Measurements from ENCODE around the gene SALL1. TPM values are rescaled to one million over a fixed set of nuclear protein-coding genes. Genes with fewer than 3 reads are reported as not detected.

The SALL1 gene
- total RNA-seq, 2 donors from 2014 or later = 0.08 TPM; not detected in 1

GRCh38 chr16:51141541-51141940 lies 9.5 kb downstream of the SALL1 start:
- Mint-ChIP-seq H3K36me3 (no peaks in the 10 kb centered on the region), H3K4me1 (ENCODE audit: low read depth in 2 of 2) (no peaks in the 10 kb centered on the region), H3K9me3 (no peaks in the 10 kb centered on the region), H3K4me3 (no peak overlapping the region), H3K27ac (no peak overlapping the region), H3K27me3 (peaks cover 25% of the 10 kb centered on the region in 2 donors)
- no peak for ATAC-seq
- DNase-seq (ENCODE audit: low spot score) = no peak

- Mint-ChIP-seq H3K27me3 (peaks cover 21 to 25% of the 10 kb centered on the region in 2 donors), H3K36me3 (no peaks in the 10 kb centered on the region), H3K27ac (no peak overlapping the region), H3K4me1 (ENCODE audit: low read depth in 2 of 2) (no peaks in the 10 kb centered on the region), H3K9me3 (no peaks in the 10 kb centered on the region), H3K4me3 (no peak overlapping the region)
- no peak for ATAC-seq
- DNase-seq (ENCODE audit: low spot score) = no peak
These were observed 10.0 kb downstream of the SALL1 start for GRCh38 chr16:51141106-51141505.

- Mint-ChIP-seq H3K27ac (no peak overlapping the region), H3K27me3 (peaks cover 16 to 25% of the 10 kb centered on the region in 2 donors), H3K9me3 (no peaks in the 10 kb centered on the region), H3K4me3 (no peak overlapping the region), H3K4me1 (ENCODE audit: low read depth in 2 of 2) (no peaks in the 10 kb centered on the region), H3K36me3 (no peaks in the 10 kb centered on the region)
- DNase-seq (ENCODE audit: low spot score) (no peak), ATAC-seq (no peak)
These were observed 11.0 kb downstream of the SALL1 start for GRCh38 chr16:51140112-51140511.

GRCh38 chr16:51139568-51139967 lies 11.5 kb downstream of the SALL1 start:
- Mint-ChIP-seq H3K27me3 (peaks cover 16 to 23% of the 10 kb centered on the region in 2 donors), H3K9me3 (no peaks in the 10 kb centered on the region), H3K36me3 (no peaks in the 10 kb centered on the region), H3K4me1 (ENCODE audit: low read depth in 2 of 2) (no peaks in the 10 kb centered on the region), H3K4me3 (no peak overlapping the region), H3K27ac (no peak overlapping the region)
- DNase-seq (ENCODE audit: low spot score) (no peak), ATAC-seq (no peak)

GRCh38 chr16:51138178-51138577 lies 12.9 kb downstream of the SALL1 start:
- Mint-ChIP-seq H3K27me3 (peaks cover 22 to 28% of the 10 kb centered on the region in 2 donors), H3K4me1 (ENCODE audit: low read depth in 2 of 2) (no peaks in the 10 kb centered on the region), H3K36me3 (no peaks in the 10 kb centered on the region), H3K27ac (no peak overlapping the region), H3K9me3 (no peaks in the 10 kb centered on the region), H3K4me3 (no peak overlapping the region)
- DNase-seq (ENCODE audit: low spot score) (no peak), ATAC-seq (no peak)

- Mint-ChIP-seq H3K36me3 (no peaks in the 10 kb centered on the region), H3K9me3 (no peaks in the 10 kb centered on the region), H3K4me1 (ENCODE audit: low read depth in 2 of 2) (no peaks in the 10 kb centered on the region), H3K4me3 (no peak overlapping the region), H3K27me3 (peaks cover 23 to 28% of the 10 kb centered on the region in 2 donors), H3K27ac (no peak overlapping the region)
- ATAC-seq = no peak
- no peak for DNase-seq (ENCODE audit: low spot score)
These were observed 14.0 kb downstream of the SALL1 start for GRCh38 chr16:51137097-51137496.

- Mint-ChIP-seq H3K27ac (no peak overlapping the region), H3K27me3 (peaks cover 23 to 28% of the 10 kb centered on the region in 2 donors), H3K9me3 (no peaks in the 10 kb centered on the region), H3K4me3 (no peak overlapping the region), H3K4me1 (ENCODE audit: low read depth in 2 of 2) (no peaks in the 10 kb centered on the region), H3K36me3 (no peaks in the 10 kb centered on the region)
- DNase-seq (ENCODE audit: low spot score) (no peak), ATAC-seq (no peak)
These were observed 16.2 kb downstream of the SALL1 start for GRCh38 chr16:51134876-51135275.

- peak in 1 of 2 donors; percentile 49 for ATAC-seq
- no peaks in the 10 kb centered on the region for H3K9me3 Mint-ChIP-seq
- H3K4me1 Mint-ChIP-seq (ENCODE audit: low read depth in 2 of 2) = no peaks in the 10 kb centered on the region
- no peak for DNase-seq (ENCODE audit: low spot score)
- no peak overlapping the region for H3K27ac Mint-ChIP-seq
- H3K27me3 Mint-ChIP-seq = peaks cover 19 to 28% of the 10 kb centered on the region in 2 donors
- no peak overlapping the region for H3K4me3 Mint-ChIP-seq
- no peaks in the 10 kb centered on the region for H3K36me3 Mint-ChIP-seq
These were observed 16.7 kb downstream of the SALL1 start for GRCh38 chr16:51134269-51134812.

GRCh38 chr16:51133688-51134087 lies 17.4 kb downstream of the SALL1 start:
- Mint-ChIP-seq H3K36me3 (no peaks in the 10 kb centered on the region), H3K9me3 (no peaks in the 10 kb centered on the region), H3K4me1 (ENCODE audit: low read depth in 2 of 2) (no peaks in the 10 kb centered on the region), H3K4me3 (no peak overlapping the region), H3K27ac (no peak overlapping the region), H3K27me3 (peaks cover 19 to 28% of the 10 kb centered on the region in 2 donors)
- ATAC-seq (no peak), DNase-seq (ENCODE audit: low spot score) (no peak)

- H3K4me1 Mint-ChIP-seq (ENCODE audit: low read depth in 2 of 2) = no peaks in the 10 kb centered on the region
- no peak overlapping the region for H3K27ac Mint-ChIP-seq
- no peak overlapping the region for H3K4me3 Mint-ChIP-seq
- DNase-seq (ENCODE audit: low spot score) = no peak
- H3K27me3 Mint-ChIP-seq = peaks cover 20 to 28% of the 10 kb centered on the region in 2 donors
- no peaks in the 10 kb centered on the region for H3K9me3 Mint-ChIP-seq
- H3K36me3 Mint-ChIP-seq = no peaks in the 10 kb centered on the region
- ATAC-seq = no peak
These were observed 17.9 kb downstream of the SALL1 start for GRCh38 chr16:51133183-51133582.

GRCh38 chr16:51132490-51133115 lies 18.5 kb downstream of the SALL1 start:
- Mint-ChIP-seq H3K27ac (no peak overlapping the region), H3K4me1 (ENCODE audit: low read depth in 2 of 2) (no peaks in the 10 kb centered on the region), H3K4me3 (no peak overlapping the region), H3K9me3 (no peaks in the 10 kb centered on the region), H3K36me3 (no peaks in the 10 kb centered on the region), H3K27me3 (peaks cover 20 to 28% of the 10 kb centered on the region in 2 donors)
- no peak for DNase-seq (ENCODE audit: low spot score)
- ATAC-seq = no peak

- H3K27me3 Mint-ChIP-seq = peaks cover 23 to 25% of the 10 kb centered on the region in 2 donors
- H3K36me3 Mint-ChIP-seq = no peaks in the 10 kb centered on the region
- no peaks in the 10 kb centered on the region for H3K9me3 Mint-ChIP-seq
- H3K27ac Mint-ChIP-seq = no peak overlapping the region
- H3K4me3 Mint-ChIP-seq = no peak overlapping the region
- no peak for ATAC-seq
- no peaks in the 10 kb centered on the region for H3K4me1 Mint-ChIP-seq (ENCODE audit: low read depth in 2 of 2)
- DNase-seq (ENCODE audit: low spot score) = no peak
These were observed 19.5 kb downstream of the SALL1 start for GRCh38 chr16:51131619-51132018.

- Mint-ChIP-seq H3K27me3 (peaks cover 15 to 16% of the 10 kb centered on the region in 2 donors), H3K9me3 (no peaks in the 10 kb centered on the region), H3K4me3 (no peak overlapping the region), H3K36me3 (no peaks in the 10 kb centered on the region), H3K4me1 (ENCODE audit: low read depth in 2 of 2) (no peaks in the 10 kb centered on the region), H3K27ac (no peak overlapping the region)
- ATAC-seq (no peak), DNase-seq (ENCODE audit: low spot score) (no peak)
These were observed 22.0 kb downstream of the SALL1 start for GRCh38 chr16:51129105-51129504.

GRCh38 chr16:51125992-51126391 lies 25.1 kb downstream of the SALL1 start:
- peaks cover 8 to 14% of the 10 kb centered on the region in 2 donors for H3K27me3 Mint-ChIP-seq
- ATAC-seq = no peak

GRCh38 chr16:51124896-51125295 lies 26.2 kb downstream of the SALL1 start:
- Mint-ChIP-seq H3K27ac (no peak overlapping the region), H3K36me3 (no peaks in the 10 kb centered on the region), H3K4me1 (ENCODE audit: low read depth in 2 of 2) (no peaks in the 10 kb centered on the region), H3K4me3 (no peak overlapping the region), H3K27me3 (peaks cover 8 to 14% of the 10 kb centered on the region in 2 donors), H3K9me3 (no peaks in the 10 kb centered on the region)
- DNase-seq (ENCODE audit: low spot score) (no peak), ATAC-seq (no peak)

More at GRCh38 chr16:51125992-51126391, 25.1 kb downstream of the SALL1 start:
- Mint-ChIP-seq H3K4me3 (no peak overlapping the region), H3K36me3 (no peaks in the 10 kb centered on the region), H3K4me1 (ENCODE audit: low read depth in 2 of 2) (no peaks in the 10 kb centered on the region), H3K9me3 (no peaks in the 10 kb centered on the region), H3K27ac (no peak overlapping the region)
- no peak for DNase-seq (ENCODE audit: low spot score)
